H9 (cell line): ENCODE data around the gene KLHDC7A. TPM values are rescaled to one million over a fixed set of nuclear protein-coding genes. Genes with fewer than 3 reads are reported as not detected.

Experiments
- DNase-seq: peaks from one replicate; pipeline ENCODE4 v3.0.0-alpha.2; 2017
- H2AFZ ChIP-seq: one replicate; pipeline ENCODE4 v1.6.1; 2013; ENCODE audit warnings: mild to moderate bottlenecking, low read length, control low read depth, moderate library complexity
- H2AK5ac ChIP-seq: 2 replicates; pipeline ENCODE4 v1.6.1; 2013; ENCODE audit warnings: low read length, control low read depth, mixed read lengths; ENCODE audit not compliant: insufficient read length
- H2BK120ac ChIP-seq: one replicate; pipeline ENCODE4 v1.6.1; 2013; ENCODE audit warnings: low read depth, mild to moderate bottlenecking, low read length, control low read depth, inconsistent platforms; ENCODE audit not compliant: poor library complexity, severe bottlenecking
- H2BK12ac ChIP-seq: 2 replicates; pipeline ENCODE4 v1.6.1; 2013; ENCODE audit warnings: low read length, control low read depth, mixed read lengths, low read depth; ENCODE audit not compliant: insufficient read length
- H2BK15ac ChIP-seq: 2 replicates; pipeline ENCODE4 v1.6.1; 2013; ENCODE audit warnings: low read depth, low read length, control low read depth
- H2BK20ac ChIP-seq: one replicate; pipeline ENCODE4 v1.6.1; 2013; ENCODE audit warnings: low read depth, mild to moderate bottlenecking, low read length, control low read depth, inconsistent platforms; ENCODE audit not compliant: poor library complexity, severe bottlenecking
- H2BK5ac ChIP-seq: 2 replicates; pipeline ENCODE4 v1.6.1; 2013; ENCODE audit warnings: low read length, control low read depth, mixed read lengths; ENCODE audit not compliant: insufficient read length
- H3K14ac ChIP-seq: 2 replicates; pipeline ENCODE4 v1.6.1; 2013; ENCODE audit warnings: low read length, control low read depth; ENCODE audit not compliant: insufficient read depth
- H3K18ac ChIP-seq: 2 replicates; pipeline ENCODE4 v1.6.1; 2013; ENCODE audit warnings: low read depth, mild to moderate bottlenecking, mixed read lengths, low read length, control low read depth; ENCODE audit not compliant: insufficient read length
- H3K23ac ChIP-seq: 2 replicates; pipeline ENCODE4 v1.6.1; 2013; ENCODE audit warnings: low read length, control low read depth, mixed read lengths, low read depth; ENCODE audit not compliant: insufficient read length
- H3K23me2 ChIP-seq: 2 replicates; pipeline ENCODE4 v1.6.1; 2013; ENCODE audit warnings: low read depth, mild to moderate bottlenecking, mixed read lengths, low read length, control low read depth; ENCODE audit not compliant: insufficient read length, poor library complexity, severe bottlenecking
- H3K27ac ChIP-seq: 2 replicates; pipeline ENCODE4 v1.5.1; 2013; ENCODE audit warnings: low read length, control low read depth, mixed read lengths, low read depth; ENCODE audit not compliant: insufficient read length
- H3K27me3 ChIP-seq: 2 replicates; pipeline ENCODE4 v1.6.1; 2013; ENCODE audit warnings: low read length, control low read depth, inconsistent platforms; ENCODE audit not compliant: insufficient read depth
- H3K4ac ChIP-seq: 2 replicates; pipeline ENCODE4 v1.6.1; 2013; ENCODE audit warnings: low read depth, mild to moderate bottlenecking, control low read depth, inconsistent platforms, low read length, moderate library complexity
- H3K4me1 ChIP-seq: 2 replicates; pipeline ENCODE4 v1.6.1; 2013; ENCODE audit warnings: low read length, control low read depth, inconsistent platforms; ENCODE audit not compliant: insufficient read depth
- H3K4me2 ChIP-seq: 2 replicates; pipeline ENCODE4 v1.6.1; 2013; ENCODE audit warnings: low read length, control low read depth, mixed read lengths; ENCODE audit not compliant: insufficient read length, insufficient read depth
- H3K56ac ChIP-seq: 2 replicates; pipeline ENCODE4 v1.6.1; 2013; ENCODE audit warnings: low read depth, mild to moderate bottlenecking, mixed read lengths, low read length, control low read depth; ENCODE audit not compliant: insufficient read length
- H3K79me1 ChIP-seq: 2 replicates; pipeline ENCODE4 v1.6.1; 2013; ENCODE audit warnings: low read depth, mild to moderate bottlenecking, moderate library complexity, low read length, control low read depth, inconsistent platforms; ENCODE audit not compliant: insufficient read depth, poor library complexity, severe bottlenecking
- H3K79me2 ChIP-seq: 2 replicates; pipeline ENCODE4 v1.6.1; 2013; ENCODE audit warnings: low read length, control low read depth, inconsistent platforms; ENCODE audit not compliant: insufficient read depth
- H3K9ac ChIP-seq: 2 replicates; pipeline ENCODE4 v1.6.1; 2013; ENCODE audit warnings: low read length, control low read depth, mixed read lengths; ENCODE audit not compliant: insufficient read length; ENCODE audit errors: extremely low read depth
- H3K9me3 ChIP-seq: one replicate; pipeline ENCODE4 v1.6.1; 2013; ENCODE audit warnings: low read depth, low read length, inconsistent platforms; ENCODE audit not compliant: control insufficient read depth
- H3T11ph ChIP-seq: one replicate; pipeline ENCODE4 v1.6.1; 2013; ENCODE audit warnings: mild to moderate bottlenecking, low read length, control low read depth, inconsistent platforms
- H4K20me1 ChIP-seq: one replicate; pipeline ENCODE4 v1.6.1; 2013; ENCODE audit not compliant: control insufficient read depth, insufficient read length, insufficient read depth
- H4K5ac ChIP-seq: 2 replicates; pipeline ENCODE4 v1.6.1; 2013; ENCODE audit warnings: low read depth, mild to moderate bottlenecking, mixed read lengths, low read length, control low read depth; ENCODE audit not compliant: insufficient read length
- H4K8ac ChIP-seq: replicated peaks from 2 replicates; pipeline ENCODE4 v1.6.1; 2013; ENCODE audit warnings: low read length, control low read depth, mixed read lengths, low read depth; ENCODE audit not compliant: insufficient read length
- H4K91ac ChIP-seq: 2 replicates; pipeline ENCODE4 v1.6.1; 2013; ENCODE audit warnings: low read depth, mild to moderate bottlenecking, moderate library complexity, mixed read lengths, low read length, control low read depth; ENCODE audit not compliant: insufficient read length
- H3K27ac Mint-ChIP-seq, 3 experiments: 2 replicates in 2 of 3; 3 replicates in 1 of 3; pipeline ENCODE4 v1.8.0; 2020 to 2021; ENCODE audit warnings: mixed read lengths in 3 of 3, mild to moderate bottlenecking in 1 of 3, moderate library complexity in 1 of 3
- H3K27me3 Mint-ChIP-seq: 2 replicates; pipeline ENCODE4 v1.8.0; 2021; ENCODE audit warnings: low read depth, mild to moderate bottlenecking, moderate library complexity, mixed read lengths
- H3K36me3 Mint-ChIP-seq, 3 experiments: 2 replicates in 2 of 3; 3 replicates in 1 of 3; pipeline ENCODE4 v1.8.0; 2020 to 2021; ENCODE audit warnings: low read depth in 3 of 3, mixed read lengths in 3 of 3; ENCODE audit not compliant: insufficient read depth in 1 of 3
- H3K4me1 Mint-ChIP-seq, 2 experiments: 2 replicates each; pipeline ENCODE4 v1.8.0; 2020; ENCODE audit warnings: mixed read lengths in 2 of 2
- H3K4me3 Mint-ChIP-seq, 2 experiments: 2 replicates in 1 of 2; 3 replicates in 1 of 2; pipeline ENCODE4 v1.8.0; 2020 to 2021; ENCODE audit warnings: mild to moderate bottlenecking in 2 of 2, mixed read lengths in 2 of 2, moderate library complexity in 1 of 2
- H3K9me3 Mint-ChIP-seq, 2 experiments: 2 replicates in 1 of 2; 3 replicates in 1 of 2; pipeline ENCODE4 v1.8.0; 2020; ENCODE audit warnings: mild to moderate bottlenecking in 2 of 2, mixed read lengths in 2 of 2, moderate library complexity in 1 of 2
- CTCF ChIP-seq: fragments of 200-600 bp; sonication (generic); conservative IDR thresholded peaks from 3 replicates; pipeline ENCODE4 v1.8.0; 2021; ENCODE audit warnings: antibody characterized with exemption, mild to moderate bottlenecking
- WGBS: extraction: QIAGEN DNeasy Blood & Tissue Kit; methylation state at CpG from one replicate; pipeline ENCODE4 v1.1.7; 2013; ENCODE audit warnings: missing lambda C conversion rate, low lambda C conversion rate, mixed read lengths; ENCODE audit not compliant: insufficient read length; ENCODE audit errors: extremely low coverage; 5-methylcytosine and 5-hydroxymethylcytosine counted together
- total RNA-seq: library from RNA; stranded (reverse); gene quantifications from 2 replicates; pipeline ENCODE4 v1.2.1, GENCODE V29; 2021

KLHDC7A gene
- total RNA-seq, 1 experiment from 2014 or later: 11.4 TPM

GRCh38 chr1:18491168-18491567, 10.4 kb downstream of the KLHDC7A start:
- Histone ChIP-seq H3T11ph (no peak overlapping the region), H3K27ac (no peak overlapping the region), H3K23me2 (no peaks in the 10 kb centered on the region), H2BK120ac (no peak overlapping the region), H3K9ac (no peak overlapping the region), H4K5ac (no peak overlapping the region), H3K4me2 (no peak overlapping the region), H2BK5ac (no peak overlapping the region), H2AK5ac (no peak overlapping the region), H4K20me1 (no peaks in the 10 kb centered on the region), H3K56ac (no peak overlapping the region), H3K79me2 (no peaks in the 10 kb centered on the region), H2BK12ac (no peak overlapping the region), H3K9me3 (no peaks in the 10 kb centered on the region), H3K4ac (no peak overlapping the region), H2BK20ac (no peak overlapping the region), H3K27me3 (no peaks in the 10 kb centered on the region; the same call in 1 of the 2 replicates), H3K14ac (no peak overlapping the region), H3K79me1 (no peaks in the 10 kb centered on the region), H2BK15ac (no peak overlapping the region), H3K4me1 (peaks cover 3% of the 10 kb centered on the region; the same call in 1 of the 2 replicates), H3K23ac (no peak overlapping the region), H4K91ac (no peak overlapping the region), H2AFZ (no peak overlapping the region), H3K18ac (no peak overlapping the region), H4K8ac (no peak overlapping the region)
- TF ChIP-seq CTCF: no peak
- WGBS: no CpG with 5 or more reads among the region's 3 CpGs
- H3K9me3 Mint-ChIP-seq: peaks cover 8 to 20% of the 10 kb centered on the region in 2 experiments
- no peak overlapping the region for H3K4me3 Mint-ChIP-seq
- peaks cover 0 to 14% (median 5%) of the 10 kb centered on the region in 3 experiments; a peak in 5 of 7 replicates for H3K36me3 Mint-ChIP-seq
- DNase-seq: no peak
- peaks cover 18 to 26% of the 10 kb centered on the region in 2 experiments for H3K4me1 Mint-ChIP-seq
- peaks cover 9% of the 10 kb centered on the region for H3K27me3 Mint-ChIP-seq
- no peak overlapping the region for H3K27ac Mint-ChIP-seq
